ENCODE measurements around the gene SYNE3. TPM values are rescaled to one million over a fixed set of nuclear protein-coding genes. Genes with fewer than 3 reads are reported as not detected.
"Not testable (repeated sequence)": the region's sequence is repeated elsewhere in the genome, so short reads cannot be mapped to it uniquely, and the experiment has no call there.

SYNE3 gene
- polyA plus RNA-seq, 3 donors = 1.7 to 27.8 (median 24.5) TPM

DNA sequence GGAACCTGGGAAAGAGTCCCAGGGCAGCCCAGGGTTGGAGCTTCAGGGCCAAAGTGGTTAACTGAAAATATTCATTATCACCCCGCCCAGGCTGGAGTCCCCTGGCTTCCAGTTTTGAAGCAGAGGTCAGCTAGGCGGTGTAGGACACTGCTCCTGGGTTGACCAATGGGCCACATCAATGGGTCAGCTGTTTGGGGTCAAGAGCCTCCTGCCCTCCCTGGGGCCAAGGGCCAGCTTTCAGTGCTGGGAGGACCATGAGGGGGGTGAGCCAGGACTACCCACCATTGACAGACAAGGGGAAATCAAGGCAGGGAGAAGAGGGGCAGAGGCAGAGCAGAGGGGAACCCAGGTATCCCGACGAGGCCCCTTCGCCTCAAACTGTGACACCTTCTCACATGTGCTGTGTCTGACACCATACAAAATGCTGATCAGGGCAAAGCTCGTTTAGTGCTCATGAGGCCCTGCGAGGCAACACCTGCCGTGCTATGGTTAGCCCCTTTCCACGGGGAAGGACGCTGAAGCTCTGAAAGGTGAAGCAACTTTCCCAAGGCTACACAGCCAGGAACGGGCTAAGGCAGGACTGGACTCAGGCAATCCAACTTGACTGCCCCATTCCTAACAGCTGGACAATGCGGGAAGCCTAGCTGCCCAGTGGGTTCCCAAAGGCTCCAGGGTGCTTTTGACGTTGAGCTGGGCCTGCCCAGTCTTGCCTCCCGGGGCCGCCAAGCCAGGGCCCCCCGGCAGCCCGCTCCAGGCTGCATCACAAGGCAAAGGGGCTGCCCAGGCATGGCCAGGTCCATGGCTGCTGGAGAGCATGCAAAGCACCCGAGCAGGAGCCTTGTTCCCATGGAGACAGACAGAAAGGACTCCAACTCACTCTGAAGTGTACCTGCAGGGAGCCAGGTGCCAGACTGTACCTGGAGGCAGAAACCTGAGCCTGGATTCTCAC lies 2.0 kb downstream of the SYNE3 start:
- H3K27ac ChIP-seq (ENCODE audit: low read depth, low read length) = no peak overlapping the region
- 68 to 73% (median 72%) methylated on average over 18 of the region's 18 CpGs for WGBS, 3 donors

DNA sequence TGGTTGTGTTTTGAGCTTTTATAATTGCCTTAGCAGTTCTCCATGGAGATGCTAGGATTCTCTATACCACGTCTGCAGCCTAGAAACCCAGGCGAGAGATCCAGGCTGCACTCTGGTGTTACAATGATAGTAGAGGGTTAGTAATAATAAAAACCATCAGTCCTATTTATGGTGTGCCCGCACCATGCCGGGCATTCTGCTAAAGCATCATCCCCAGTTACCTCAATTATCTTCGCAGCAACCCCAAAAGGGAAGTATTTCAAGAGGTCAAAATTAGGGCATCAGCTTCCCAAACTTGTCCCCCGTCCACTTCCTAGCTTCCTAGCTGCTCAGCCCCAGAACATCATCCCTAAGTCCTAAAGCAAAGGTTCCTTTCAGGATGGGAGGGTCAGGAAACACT lies 3.2 kb downstream of the SYNE3 start:
- H3K27ac ChIP-seq (ENCODE audit: low read depth, low read length) = no peak overlapping the region
- WGBS, 3 donors = 51 to 83% (median 59%) methylated on average over 6 of the region's 6 CpGs

DNA sequence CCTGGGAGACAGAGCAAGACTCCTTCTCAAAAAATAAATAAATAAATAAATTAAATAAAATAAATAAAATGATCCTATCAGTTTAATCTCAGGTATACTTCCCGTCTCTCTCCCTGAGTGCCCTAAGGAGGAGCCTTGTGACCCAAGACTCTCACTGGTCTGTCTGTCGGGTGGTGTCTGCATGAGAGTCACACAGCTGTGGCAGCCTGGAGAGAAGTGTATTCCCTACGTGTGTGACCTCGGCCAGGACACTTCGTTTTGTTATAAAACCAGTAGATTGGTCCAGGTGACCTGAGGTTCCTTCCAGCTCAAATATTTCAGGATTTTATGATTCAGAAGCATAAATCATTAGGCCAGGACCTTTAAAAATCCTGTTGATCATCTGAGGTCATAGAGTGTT lies 4.8 kb downstream of the SYNE3 start:
- no peak overlapping the region for H3K27ac ChIP-seq (ENCODE audit: low read depth, low read length)
- WGBS, 3 donors = 67 to 74% (median 68%) methylated on average over 5 of the region's 5 CpGs

DNA sequence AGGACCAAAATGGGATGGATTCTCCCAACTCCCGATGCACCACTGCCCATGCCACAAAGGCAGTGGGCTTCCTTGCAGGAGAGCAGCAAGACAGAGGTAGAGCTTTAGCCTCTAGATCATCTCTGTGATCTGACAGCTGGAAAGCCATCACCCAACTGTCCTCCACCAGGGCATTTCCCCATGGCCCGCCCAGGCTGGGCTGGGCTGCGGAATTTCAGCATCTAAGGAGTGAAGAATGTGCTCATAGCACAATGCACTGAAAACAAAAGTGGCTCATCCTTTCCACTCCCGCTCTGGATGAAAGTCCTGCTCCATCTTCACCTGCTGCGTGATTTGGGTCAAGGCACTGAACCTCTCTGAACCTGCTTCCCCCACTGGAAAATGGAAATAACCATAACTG lies 5.6 kb downstream of the SYNE3 start:
- H3K27ac ChIP-seq (ENCODE audit: low read depth, low read length) = no peak overlapping the region
- WGBS, 3 donors = 68 to 85% (median 84%) methylated on average over 5 of the region's 5 CpGs

DNA sequence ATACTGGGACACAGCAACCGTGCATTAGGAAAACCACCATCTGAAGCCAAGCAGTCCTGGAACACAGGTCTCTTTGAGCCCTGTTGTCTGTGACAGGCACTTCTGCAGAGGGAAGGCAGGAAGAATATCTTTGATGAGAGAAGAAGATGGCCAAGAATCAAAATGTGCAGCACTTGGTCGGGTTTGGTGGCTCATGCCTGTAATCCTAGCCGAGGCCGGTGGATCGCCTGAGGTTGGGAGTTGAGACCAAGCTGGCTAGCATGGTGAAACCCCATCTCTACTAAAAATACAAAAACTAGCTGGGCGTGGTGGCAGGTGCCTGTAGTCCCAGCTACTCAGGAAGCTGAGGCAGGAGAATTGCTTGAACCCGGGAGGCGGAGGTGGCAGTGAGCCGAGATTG lies 6.1 kb downstream of the SYNE3 start:
- H3K27ac ChIP-seq (ENCODE audit: low read depth, low read length) = not testable (repeated sequence)
- 73 to 94% (median 77%) methylated on average over 9 of the region's 9 CpGs for WGBS, 3 donors

DNA sequence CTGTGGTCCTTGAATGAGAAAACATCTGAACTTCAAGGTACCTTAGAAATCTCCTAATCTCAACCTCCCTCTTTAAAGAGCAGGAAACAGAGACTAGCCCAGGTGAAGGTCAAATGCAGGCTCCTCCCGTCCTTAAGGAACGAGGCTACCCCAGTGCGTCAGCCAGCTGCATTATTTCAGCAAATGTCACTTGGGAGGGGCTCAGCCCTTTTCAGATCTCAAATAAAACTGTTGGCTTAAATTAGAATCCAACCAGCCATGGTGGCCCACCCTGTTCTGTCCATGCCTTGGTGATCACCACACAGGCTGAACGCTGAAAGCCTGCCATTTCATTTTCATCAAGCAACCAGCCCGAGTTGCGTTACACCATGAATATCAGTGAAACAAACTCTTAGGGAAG lies 7.0 kb downstream of the SYNE3 start:
- 71 to 78% (median 78%) methylated on average over 6 of the region's 6 CpGs for WGBS, 3 donors
- H3K27ac ChIP-seq (ENCODE audit: low read depth, low read length) = no peak overlapping the region

DNA sequence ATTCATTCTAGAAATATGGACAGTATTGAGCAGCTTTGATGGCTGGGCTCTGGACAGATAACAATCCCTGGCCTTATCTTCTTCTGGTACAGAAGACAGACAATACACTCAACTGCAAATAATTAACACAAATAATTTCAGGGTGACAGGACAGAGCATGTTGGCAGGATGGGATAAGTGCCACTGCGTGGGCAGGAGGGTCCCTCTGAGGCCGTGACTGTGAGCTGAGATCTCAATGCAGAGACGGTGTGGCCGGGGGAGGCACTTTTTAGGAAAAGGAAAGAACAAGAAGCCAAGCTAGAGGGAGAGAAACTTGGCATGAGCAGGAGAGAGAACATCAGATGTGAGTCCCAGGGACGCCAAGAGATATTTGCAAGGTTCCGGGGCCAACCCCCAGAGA lies 8.1 kb downstream of the SYNE3 start:
- no peak overlapping the region for H3K27ac ChIP-seq (ENCODE audit: low read depth, low read length)
- 72 to 82% (median 73%) methylated on average over 6 of the region's 6 CpGs for WGBS, 3 donors

DNA sequence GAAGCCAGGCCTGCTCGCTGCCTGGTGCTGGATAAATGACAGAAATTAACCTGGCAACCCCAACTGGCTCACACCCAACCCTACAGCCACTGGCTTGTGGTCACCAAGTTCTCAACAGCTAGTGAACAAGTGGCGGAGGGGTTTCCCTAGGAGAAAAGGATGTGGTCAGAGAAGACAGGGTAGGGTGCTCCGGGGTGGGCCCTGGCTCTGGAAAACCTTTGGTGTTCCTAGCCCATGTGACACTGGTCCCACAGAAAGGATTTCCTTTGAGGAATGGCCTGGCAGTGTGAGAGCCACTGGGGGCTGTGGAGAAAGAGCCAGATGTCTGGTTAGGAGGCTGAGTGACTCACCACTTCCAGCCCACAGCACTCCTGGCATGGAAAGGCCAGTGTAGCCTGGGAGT lies 8.7 kb downstream of the SYNE3 start:
- WGBS, 3 donors = 26 to 63% (median 40%) methylated on average over 3 of the region's 3 CpGs
- no peak overlapping the region for H3K27ac ChIP-seq (ENCODE audit: low read depth, low read length)

DNA sequence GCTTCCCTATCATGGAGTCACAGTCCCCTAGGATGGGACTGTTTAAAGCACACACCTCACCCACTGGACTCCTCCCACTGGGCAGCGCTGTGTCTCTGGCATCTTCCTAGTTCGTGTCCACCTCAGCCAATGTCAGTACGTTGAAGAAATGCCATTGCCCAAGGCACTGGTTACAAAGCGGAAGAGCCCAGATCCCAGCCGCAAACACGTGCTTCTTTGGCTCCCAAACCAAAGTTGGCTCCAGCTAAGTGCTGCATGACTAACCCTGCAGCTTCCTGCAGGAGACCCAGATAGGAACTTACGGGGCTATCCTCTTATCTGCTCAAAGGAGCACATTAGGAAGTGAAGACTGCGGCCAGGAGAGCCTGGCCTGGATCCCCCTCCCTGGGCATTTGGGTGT lies 9.3 kb downstream of the SYNE3 start:
- no peak overlapping the region for H3K27ac ChIP-seq (ENCODE audit: low read depth, low read length)
- 17 to 69% (median 17%) methylated on average over 8 of the region's 8 CpGs for WGBS, 3 donors

DNA sequence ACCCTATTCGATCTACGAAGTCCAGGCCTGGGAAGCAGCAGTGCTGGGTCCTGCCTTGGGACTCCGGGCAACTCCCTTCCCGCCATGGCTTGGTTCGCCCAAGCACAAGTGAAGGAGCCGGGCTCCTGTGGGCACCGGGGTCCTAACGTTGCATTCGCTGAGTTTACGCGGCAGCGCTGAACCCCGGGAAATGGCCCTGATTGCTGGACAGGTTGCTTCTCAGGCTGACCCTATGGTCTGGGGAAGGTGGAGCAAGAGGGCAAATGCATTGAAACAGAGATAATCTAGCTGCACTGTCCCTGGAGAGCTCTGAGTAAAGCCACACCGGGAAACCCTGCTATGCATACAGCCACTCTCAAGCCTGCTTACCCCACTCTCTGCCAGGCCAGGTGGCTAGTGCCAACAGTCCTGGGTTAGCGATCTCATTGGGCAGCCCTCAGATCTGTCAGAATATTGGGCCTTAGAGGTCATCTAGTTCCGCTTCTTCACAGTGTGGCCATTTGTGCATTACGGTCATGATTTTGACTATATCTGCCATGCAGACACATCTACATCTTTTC lies 11.3 kb downstream of the SYNE3 start:
- WGBS, 3 donors = 85 to 91% (median 85%) methylated on average over 17 of the region's 17 CpGs
- H3K27ac ChIP-seq (ENCODE audit: low read depth, low read length) = no peak overlapping the region

DNA sequence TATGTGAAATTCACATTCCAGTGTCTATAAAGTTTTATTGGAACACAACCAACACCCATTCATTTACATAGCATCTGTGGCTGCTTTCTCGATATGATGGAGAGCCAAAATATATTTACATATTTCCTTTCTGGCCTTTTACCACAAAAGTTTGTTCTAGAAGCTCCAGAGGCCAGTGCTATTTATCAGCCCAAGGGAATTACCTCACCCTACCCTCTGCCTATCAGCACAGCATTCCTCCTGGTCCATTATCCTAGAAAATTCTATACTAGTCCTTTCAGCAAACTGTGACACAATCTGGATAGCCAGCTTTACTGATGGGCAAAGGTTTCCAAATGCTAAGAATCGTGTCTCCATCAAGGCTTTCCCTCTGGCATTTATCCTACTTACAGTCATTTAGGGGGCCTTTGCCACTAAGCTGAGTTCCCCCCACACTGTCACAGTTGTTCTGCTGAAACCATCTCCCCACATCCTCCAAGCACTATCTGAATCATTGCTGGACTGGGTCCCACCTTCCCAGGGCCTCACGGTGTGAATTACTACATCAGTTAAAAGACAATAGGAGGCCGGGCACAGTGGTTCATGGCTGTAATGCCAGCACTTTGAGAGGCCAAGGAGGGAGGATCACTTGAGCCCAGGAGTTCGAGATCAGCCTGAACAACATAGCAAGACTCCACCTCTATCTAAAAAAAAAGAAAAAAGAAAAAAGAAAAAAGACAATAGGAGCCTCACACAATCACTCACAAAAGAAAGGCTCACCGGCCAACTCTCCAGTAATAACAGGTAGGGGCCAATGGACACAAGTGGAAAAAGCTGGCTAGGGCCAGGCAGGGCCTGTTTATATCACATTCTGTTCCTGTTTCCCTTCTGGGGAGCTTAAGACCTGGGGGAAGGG lies 12.1 kb downstream of the SYNE3 start:
- WGBS, 3 donors = 56 to 78% (median 62%) methylated on average over 6 of the region's 6 CpGs
- H3K27ac ChIP-seq (ENCODE audit: low read depth, low read length) = no peak overlapping the region

DNA sequence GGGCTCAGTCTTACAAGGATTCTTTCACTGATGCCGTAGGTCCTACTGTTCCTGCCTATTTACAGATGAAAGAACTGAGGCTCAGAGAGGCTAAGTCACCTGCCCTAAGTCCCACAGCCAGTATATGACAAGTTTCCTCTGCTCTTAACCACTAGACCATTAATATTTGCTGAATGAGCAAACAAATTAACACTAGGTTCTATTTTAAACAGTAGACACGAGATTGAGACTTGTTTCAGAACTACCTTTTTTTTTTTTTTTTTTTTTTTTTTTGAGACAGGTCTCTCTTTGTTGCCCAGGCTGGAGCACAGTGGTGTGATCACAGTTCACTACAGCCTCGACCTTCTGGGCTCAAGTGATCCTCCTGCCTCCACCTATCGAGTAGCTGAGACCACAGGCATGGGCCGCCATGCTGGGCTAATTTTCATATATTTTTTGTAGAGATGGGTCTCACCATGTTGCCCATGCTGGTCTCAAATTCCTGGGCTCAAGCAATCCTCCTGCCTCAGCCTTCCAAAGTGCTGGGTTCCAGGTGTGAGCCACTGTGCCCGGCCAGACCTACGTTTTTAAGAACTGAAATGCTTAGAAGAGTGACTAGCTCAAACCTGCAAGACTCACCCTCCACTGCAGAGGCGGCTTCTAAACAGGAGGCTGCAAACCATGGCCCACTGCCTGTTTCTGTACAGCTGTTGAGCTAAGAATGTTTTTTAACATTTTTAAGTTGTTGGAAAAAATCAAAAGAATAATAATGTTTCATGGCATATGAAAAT lies 12.9 kb downstream of the SYNE3 start:
- 79 to 90% (median 87%) methylated on average over 8 of the region's 8 CpGs for WGBS, 3 donors
- no peak overlapping the region for H3K27ac ChIP-seq (ENCODE audit: low read depth, low read length)

DNA sequence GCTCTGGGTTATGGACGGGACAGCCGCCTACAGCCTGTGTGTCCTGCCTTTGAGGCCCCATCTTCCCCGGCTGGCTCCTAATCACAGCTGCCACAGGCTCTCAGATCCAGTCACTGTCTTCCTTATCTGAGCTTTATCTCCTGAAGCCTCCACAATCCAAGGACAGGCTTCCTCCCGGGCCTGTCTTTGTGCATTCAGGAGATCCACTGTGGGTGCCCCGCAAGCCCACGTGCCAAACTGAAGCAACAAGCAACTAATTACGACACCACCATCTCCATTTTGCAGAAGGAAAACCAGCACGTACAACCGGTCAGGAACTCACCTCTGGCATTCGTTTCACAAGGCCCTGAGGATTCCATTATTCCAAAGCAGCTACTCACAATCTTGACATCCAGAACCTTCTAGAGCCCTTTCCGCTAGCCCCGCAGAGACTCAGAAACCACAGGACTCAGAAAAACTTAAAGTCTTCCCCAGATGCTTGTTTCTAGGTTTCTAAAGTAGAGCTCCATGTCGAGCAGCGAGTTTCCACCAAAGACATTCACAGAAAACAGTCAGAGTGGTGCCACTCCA lies 14.0 kb downstream of the SYNE3 start:
- 66 to 79% (median 69%) methylated on average over 14 of the region's 14 CpGs for WGBS, 3 donors

DNA sequence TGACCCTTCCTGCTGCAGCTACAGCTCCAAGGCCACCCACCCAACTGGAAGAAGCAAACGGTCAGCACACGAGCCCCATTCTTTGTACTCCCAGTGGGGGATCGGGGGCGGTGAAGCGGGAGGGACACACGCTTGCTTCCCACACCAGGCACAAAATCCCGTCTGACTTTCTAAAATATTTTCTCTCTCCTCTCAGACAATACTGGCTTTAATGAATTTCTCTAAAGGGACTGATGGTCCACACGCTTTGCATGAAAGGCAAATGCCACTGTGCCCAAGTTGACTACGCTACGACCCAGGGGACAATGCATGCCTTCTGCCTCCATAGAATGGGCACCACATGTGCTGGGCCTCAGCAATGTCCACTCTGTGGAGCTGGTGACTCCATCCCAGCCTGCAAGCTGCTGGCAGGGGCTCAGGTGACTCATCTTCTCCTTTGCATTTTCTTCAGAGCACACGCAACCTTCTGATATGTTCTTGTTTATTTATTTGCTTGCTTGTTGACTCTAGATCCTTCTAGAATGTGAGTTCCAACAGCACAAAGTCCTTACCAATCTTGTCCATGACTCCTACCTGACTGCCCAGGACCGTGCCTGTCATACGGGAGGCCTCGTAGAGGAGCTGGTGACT lies 15.6 kb downstream of the SYNE3 start:
- H3K27ac ChIP-seq (ENCODE audit: low read depth, low read length) = no peak overlapping the region
- 71 to 83% (median 73%) methylated on average over 14 of the region's 14 CpGs for WGBS, 3 donors

More for the DNA sequence above, 14.0 kb downstream of the SYNE3 start:
- no peak overlapping the region for H3K27ac ChIP-seq (ENCODE audit: low read depth, low read length)

DNA sequence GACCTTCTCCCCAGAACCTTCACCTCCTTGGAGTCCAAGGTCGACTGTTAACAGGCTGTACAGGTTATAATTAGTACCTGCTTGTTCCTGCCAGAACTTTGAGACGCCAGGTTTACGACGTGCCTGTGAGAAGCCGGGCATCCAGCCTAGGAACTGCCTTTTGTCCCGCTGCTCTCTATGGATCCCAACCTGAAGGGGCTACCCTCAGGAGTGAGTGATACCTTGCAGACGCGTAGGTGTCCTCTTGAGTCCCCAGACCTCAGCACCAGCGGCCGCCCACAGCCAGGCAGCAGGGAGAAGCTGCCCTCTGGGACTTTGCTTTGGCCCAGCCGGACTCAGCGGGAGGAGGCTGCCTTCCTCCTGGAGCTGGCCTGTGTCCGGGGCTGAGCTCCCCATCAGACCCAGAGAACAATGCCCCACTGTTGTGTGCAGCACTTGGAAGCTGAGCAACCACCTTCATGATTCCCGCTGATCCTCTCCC lies 16.2 kb downstream of the SYNE3 start:
- H3K27ac ChIP-seq (ENCODE audit: low read depth, low read length) = no peak overlapping the region
- WGBS, 3 donors = 57 to 78% (median 71%) methylated on average over 14 of the region's 14 CpGs

DNA sequence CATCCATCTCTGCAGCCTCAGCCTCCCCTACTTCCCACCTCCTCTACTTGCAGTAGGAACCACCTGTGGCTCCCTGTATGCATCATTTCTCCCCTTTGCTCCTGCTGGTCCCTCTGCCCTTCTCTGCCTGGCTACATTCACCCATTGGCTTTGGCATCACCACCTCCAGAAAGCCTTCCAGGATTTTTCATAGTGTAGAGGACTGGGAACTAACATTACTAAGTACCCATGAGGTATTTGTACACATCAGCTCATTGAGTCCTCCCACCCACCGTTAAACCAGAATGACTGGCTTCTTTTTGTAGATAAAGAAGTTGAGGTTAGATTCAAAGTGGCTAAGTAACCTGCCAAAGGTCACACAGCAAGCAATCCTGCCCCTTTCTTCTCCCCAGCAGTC lies 17.1 kb downstream of the SYNE3 start:
- WGBS, 3 donors = 8 to 52% (median 25%) methylated on average over 1 of the region's 1 CpG
- H3K27ac ChIP-seq (ENCODE audit: low read depth, low read length) = no peak overlapping the region

DNA sequence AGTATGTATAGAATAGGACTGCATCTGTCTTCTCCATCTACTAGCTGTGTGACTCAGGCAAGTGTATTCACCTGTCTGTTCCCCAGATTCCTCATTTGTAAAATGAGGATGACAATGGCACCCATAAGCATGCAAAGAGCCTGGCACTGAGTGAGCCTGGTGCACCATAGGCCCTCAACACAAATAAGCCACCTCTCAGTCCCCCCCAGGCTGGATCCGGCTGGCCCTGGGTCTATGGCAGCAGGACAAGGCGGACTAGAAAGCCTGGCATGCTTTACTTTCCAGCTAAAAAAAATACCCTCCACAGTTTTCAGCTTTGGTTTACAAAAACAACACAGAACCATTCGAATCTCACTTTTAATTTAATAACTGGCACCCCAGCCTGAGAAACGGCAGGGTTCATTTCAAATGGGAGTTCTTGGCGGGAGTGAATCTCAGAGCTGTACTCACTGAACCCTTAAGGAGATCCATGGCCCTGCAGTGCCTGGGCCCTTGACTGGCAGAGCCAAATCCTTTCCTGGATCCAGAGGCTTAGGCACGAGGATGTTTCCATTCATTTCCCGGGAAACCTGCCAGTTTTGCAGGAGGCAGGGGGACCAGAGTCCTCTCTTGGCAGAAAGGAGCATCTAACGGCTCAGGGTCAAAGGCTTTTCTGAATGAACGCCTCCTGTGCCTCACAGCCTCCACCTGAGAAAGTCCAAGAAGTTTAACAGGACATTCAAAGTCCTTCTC lies 17.7 kb downstream of the SYNE3 start:
- WGBS, 3 donors = 61 to 68% (median 67%) methylated on average over 9 of the region's 9 CpGs
- no peak overlapping the region for H3K27ac ChIP-seq (ENCODE audit: low read depth, low read length)

Data from adipose tissue (tissue), 3 donors.